Keratinocyte (primary cell): ENCODE results near the gene DTX4. TPM values are rescaled to one million over a fixed set of nuclear protein-coding genes. Genes with fewer than 3 reads are reported as not detected.

ENCODE experiments used
- DNase-seq: peaks from one replicate; pipeline ENCODE4 v3.0.0-alpha.2; 2011; ENCODE audit warnings: low read depth, missing footprints, low spot score
- FAIRE-seq: peaks from 2 replicates; lab custom pipeline; 2011; peaks lifted over from hg19 to GRCh38; lab: Jason Lieb, UNC
- H2AFZ ChIP-seq: 2 replicates; pipeline ENCODE4 v1.6.0; 2012; ENCODE audit warnings: low read length, control low read depth, inconsistent platforms; ENCODE audit not compliant: control insufficient read depth
- H3K27ac ChIP-seq: 2 replicates; pipeline ENCODE4 v1.5.1; 2011; ENCODE audit warnings: low read length; ENCODE audit not compliant: control insufficient read depth, insufficient read depth
- H3K27me3 ChIP-seq: 3 replicates; pipeline ENCODE4 v1.6.0; 2011; ENCODE audit warnings: low read length; ENCODE audit not compliant: control insufficient read depth, insufficient read depth; ENCODE audit errors: extremely low read depth
- H3K36me3 ChIP-seq, 2 experiments: 2 replicates in 1 of 2; 3 replicates in 1 of 2; pipeline ENCODE4 v1.5.1; 2011; ENCODE audit warnings: low read length in 2 of 2, mild to moderate bottlenecking in 1 of 2; ENCODE audit not compliant: control insufficient read depth in 2 of 2, insufficient read depth in 2 of 2; ENCODE audit errors: extremely low read depth in 1 of 2
- H3K4me1 ChIP-seq: 3 replicates; pipeline ENCODE4 v1.5.1; 2011; ENCODE audit warnings: low read length; ENCODE audit not compliant: control insufficient read depth, insufficient read depth; ENCODE audit errors: extremely low read depth
- H3K4me2 ChIP-seq: 3 replicates; pipeline ENCODE4 v1.6.0; 2011; ENCODE audit warnings: low read depth, low read length; ENCODE audit not compliant: control insufficient read depth, insufficient read depth; ENCODE audit errors: extremely low read depth
- H3K4me3 ChIP-seq, 3 experiments: fragments of 200-600 bp in 1 of 3; sonication (generic) in 1 of 3; 2 replicates in 2 of 3; 3 replicates in 1 of 3; pipeline ENCODE4 v1.5.1; 2011 to 2016; ENCODE audit warnings: low read length in 3 of 3, mild to moderate bottlenecking in 3 of 3, control low read depth in 2 of 3, inconsistent platforms in 1 of 3, low read depth in 1 of 3, mixed read lengths in 1 of 3, mixed run types in 1 of 3, moderate library complexity in 1 of 3; ENCODE audit not compliant: control insufficient read depth in 2 of 3, insufficient read depth in 2 of 3; ENCODE audit errors: extremely low read depth in 1 of 3
- H3K79me2 ChIP-seq: 2 replicates; pipeline ENCODE4 v1.6.0; 2012; ENCODE audit warnings: low read length; ENCODE audit not compliant: control insufficient read depth, insufficient read depth
- H3K9ac ChIP-seq: 3 replicates; pipeline ENCODE4 v1.6.0; 2011; ENCODE audit warnings: low read length; ENCODE audit not compliant: control insufficient read depth, insufficient read depth; ENCODE audit errors: extremely low read depth
- H3K9me1 ChIP-seq: 3 replicates; pipeline ENCODE4 v1.6.0; 2011; ENCODE audit warnings: low read length; ENCODE audit not compliant: control insufficient read depth, insufficient read depth; ENCODE audit errors: extremely low read depth
- H3K9me3 ChIP-seq: 2 replicates; pipeline ENCODE4 v1.5.1; 2012; ENCODE audit warnings: low read depth, low read length; ENCODE audit not compliant: control insufficient read depth
- H4K20me1 ChIP-seq: 3 replicates; pipeline ENCODE4 v1.6.0; 2011; ENCODE audit warnings: low read length; ENCODE audit not compliant: control insufficient read depth, insufficient read depth; ENCODE audit errors: extremely low read depth
- CTCF ChIP-seq, 3 experiments: IDR thresholded peaks in 1 of 3; conservative IDR thresholded peaks in 1 of 3; optimal IDR thresholded peaks in 1 of 3; 2 replicates in 2 of 3; 3 replicates in 1 of 3; pipeline versions ENCODE3 to v1.5.1; 2011; ENCODE audit warnings: low read length in 3 of 3, mild to moderate bottlenecking in 3 of 3, moderate library complexity in 2 of 3, control low read depth in 1 of 3, inconsistent platforms in 1 of 3; ENCODE audit not compliant: insufficient read depth in 2 of 3; ENCODE audit errors: extremely low read depth in 1 of 3
- EZH2 ChIP-seq: IDR thresholded peaks from one replicate; pipeline ENCODE4 v1.6.1; 2012; ENCODE audit warnings: inconsistent platforms, mild to moderate bottlenecking, low read length, moderate library complexity
- dilution Hi-C: fragments of 300-500 bp; cut with MboI; formaldehyde crosslinking; loops from one replicate; pipeline ENCODE4 v1.7.0; 2020; ENCODE audit warnings: low sequenced_read_pairs; ENCODE audit not compliant: extremely low pct_ligation_motif_present
- polyA plus RNA-seq, 5 experiments: library from polyadenylated mRNA; depleted of rRNA in 3 of 5; stranded (reverse) in 3 of 5; stranded (forward) in 1 of 5; unstranded in 1 of 5; fragments of >200 nt; gene quantifications; 1 replicate in 1 of 5; 2 replicates in 3 of 5; 3 replicates in 1 of 5; pipeline versions ENCODE4 v1.2.1 to v1.2.3, GENCODE V29; 2011 to 2012; ENCODE audit warnings: missing spikeins in 2 of 5, low read depth in 1 of 5, low replicate concordance in 1 of 5

Gene DTX4
- polyA plus RNA-seq, 1 donor (not counting 4 experiments of a cell fraction or from before 2014, with no cell fraction given), result 1.6 TPM

- Histone ChIP-seq H3K27ac (peak overlapping the region; percentile 16), H3K9me1 (no peaks in the 10 kb centered on the region), H3K4me2 (peak overlapping the region; percentile 96), H3K4me1 (peaks cover 23% of the 10 kb centered on the region), H3K79me2 (peaks cover 14% of the 10 kb centered on the region), H3K4me3 (peak overlapping the region; percentile 45 to 72 (median 72)), H3K27me3 (no peaks in the 10 kb centered on the region), H2AFZ (peak overlapping the region; percentile 70), H3K36me3 (no peaks in the 10 kb centered on the region), H3K9me3 (no peaks in the 10 kb centered on the region), H3K9ac (peak overlapping the region; percentile 68), H4K20me1 (no peaks in the 10 kb centered on the region)
- dilution Hi-C loops, result no loop called here
- DNase-seq, result peak; percentile 33
- FAIRE-seq, result peak; percentile 68
- TF ChIP-seq CTCF (optimal IDR thresholded peaks at IDR 0.05 in 1 of 3, IDR thresholded peaks at IDR 0.05 in 1 of 3, conservative IDR thresholded peaks at IDR 0.05 in 1 of 3; ENCODE audit: extremely low read depth in 1 of 3, insufficient read depth in 2 of 3, low read length in 3 of 3), result peak in 2 of 3 experiments; percentile 6 to 39
- TF ChIP-seq EZH2, result no peak
Measured at GRCh38 chr11:59144579-59145345, 27.2 kb upstream of the DTX4 start.

- H3K9ac ChIP-seq, result peak overlapping the region; percentile 68
Measured at GRCh38 chr11:59145534-59145933, 26.4 kb upstream of the DTX4 start.

More at GRCh38 chr11:59145534-59145933, 26.4 kb upstream of the DTX4 start:
- Histone ChIP-seq H3K9me3 (no peaks in the 10 kb centered on the region), H4K20me1 (no peaks in the 10 kb centered on the region), H3K27ac (peak overlapping the region; percentile 16), H3K4me1 (peaks cover 23% of the 10 kb centered on the region), H3K36me3 (no peaks in the 10 kb centered on the region), H2AFZ (no peak overlapping the region), H3K4me2 (peak overlapping the region; percentile 96), H3K79me2 (peaks cover 14% of the 10 kb centered on the region), H3K4me3 (peak overlapping the region; percentile 45 to 72 (median 72)), H3K27me3 (no peaks in the 10 kb centered on the region), H3K9me1 (no peaks in the 10 kb centered on the region)
- TF ChIP-seq CTCF (optimal IDR thresholded peaks at IDR 0.05 in 1 of 3, IDR thresholded peaks at IDR 0.05 in 1 of 3, conservative IDR thresholded peaks at IDR 0.05 in 1 of 3; ENCODE audit: extremely low read depth in 1 of 3, insufficient read depth in 2 of 3, low read length in 3 of 3), result no peak
- TF ChIP-seq EZH2, result no peak
- FAIRE-seq (no peak), DNase-seq (no peak)
- dilution Hi-C loops, result no loop called here
